Activated naive CD4-positive, alpha-beta T cell treated with anti-CD3 and anti-CD28 coated beads, Interleukin-2, amount 50 U/mL, for 24 hours (primary cell): ENCODE measurements around the gene SDC1.
"Not testable (repeated sequence)": the region's sequence is repeated elsewhere in the genome, so short reads cannot be mapped to it uniquely, and the experiment has no call there.

Experiments used
- H3K27ac Mint-ChIP-seq: one replicate; pipeline ENCODE4 v1.8.0; 2021; ENCODE audit warnings: mild to moderate bottlenecking, mixed read lengths
- H3K27me3 Mint-ChIP-seq: one replicate; pipeline ENCODE4 v1.8.0; 2021; ENCODE audit warnings: mixed read lengths
- H3K36me3 Mint-ChIP-seq: one replicate; pipeline ENCODE4 v1.8.0; 2021; ENCODE audit warnings: mixed read lengths
- H3K4me1 Mint-ChIP-seq: one replicate; pipeline ENCODE4 v1.8.0; 2021; ENCODE audit warnings: mixed read lengths
- H3K4me3 Mint-ChIP-seq: one replicate; pipeline ENCODE4 v1.8.0; 2021; ENCODE audit warnings: mild to moderate bottlenecking, mixed read lengths
- H3K9me3 Mint-ChIP-seq: one replicate; pipeline ENCODE4 v1.8.0; 2021; ENCODE audit warnings: mixed read lengths

SDC1 gene

GRCh38 chr2:20234597-20234996 lies 9.7 kb upstream of the SDC1 start:
- H3K27ac Mint-ChIP-seq, H3K4me1 Mint-ChIP-seq, H3K36me3 Mint-ChIP-seq, H3K9me3 Mint-ChIP-seq, H3K4me3 Mint-ChIP-seq: not testable (repeated sequence)
- peaks cover 15% of the 10 kb centered on the region for H3K27me3 Mint-ChIP-seq

- peaks cover 3% of the 10 kb centered on the region for H3K9me3 Mint-ChIP-seq
- peaks cover 11% of the 10 kb centered on the region for H3K27me3 Mint-ChIP-seq
- H3K27ac Mint-ChIP-seq = no peak overlapping the region
Measured at GRCh38 chr2:20232837-20233207, 7.9 kb upstream of the SDC1 start.

GRCh38 chr2:20231598-20232026 lies 6.7 kb upstream of the SDC1 start:
- Mint-ChIP-seq H3K4me3 (no peak overlapping the region), H3K4me1 (no peaks in the 10 kb centered on the region), H3K27ac (no peak overlapping the region), H3K9me3 (no peaks in the 10 kb centered on the region), H3K27me3 (peaks cover 15% of the 10 kb centered on the region), H3K36me3 (no peaks in the 10 kb centered on the region)

More at GRCh38 chr2:20232837-20233207, 7.9 kb upstream of the SDC1 start:
- H3K36me3 Mint-ChIP-seq = no peaks in the 10 kb centered on the region
- no peaks in the 10 kb centered on the region for H3K4me1 Mint-ChIP-seq
- no peak overlapping the region for H3K4me3 Mint-ChIP-seq

- no peaks in the 10 kb centered on the region for H3K9me3 Mint-ChIP-seq
Measured at GRCh38 chr2:20231159-20231558, 6.2 kb upstream of the SDC1 start.

GRCh38 chr2:20230114-20230425 lies 5.1 kb upstream of the SDC1 start:
- peaks cover 18% of the 10 kb centered on the region for H3K27me3 Mint-ChIP-seq
- no peaks in the 10 kb centered on the region for H3K4me1 Mint-ChIP-seq
- no peaks in the 10 kb centered on the region for H3K9me3 Mint-ChIP-seq
- H3K27ac Mint-ChIP-seq = no peak overlapping the region
- no peak overlapping the region for H3K4me3 Mint-ChIP-seq
- H3K36me3 Mint-ChIP-seq = no peaks in the 10 kb centered on the region

More at GRCh38 chr2:20231159-20231558, 6.2 kb upstream of the SDC1 start:
- Mint-ChIP-seq H3K27ac (no peak overlapping the region), H3K36me3 (no peaks in the 10 kb centered on the region), H3K27me3 (peaks cover 15% of the 10 kb centered on the region), H3K4me1 (no peaks in the 10 kb centered on the region), H3K4me3 (no peak overlapping the region)

- no peaks in the 10 kb centered on the region for H3K9me3 Mint-ChIP-seq
- H3K4me3 Mint-ChIP-seq = no peak overlapping the region
- no peaks in the 10 kb centered on the region for H3K36me3 Mint-ChIP-seq
- H3K27ac Mint-ChIP-seq = no peak overlapping the region
- no peaks in the 10 kb centered on the region for H3K4me1 Mint-ChIP-seq
- peaks cover 16% of the 10 kb centered on the region for H3K27me3 Mint-ChIP-seq
Measured at GRCh38 chr2:20229322-20230113, 4.6 kb upstream of the SDC1 start.

GRCh38 chr2:20227894-20228505 lies 3.1 kb upstream of the SDC1 start:
- Mint-ChIP-seq H3K4me3 (no peak overlapping the region), H3K36me3 (no peaks in the 10 kb centered on the region), H3K27me3 (peaks cover 16% of the 10 kb centered on the region), H3K4me1 (no peaks in the 10 kb centered on the region), H3K9me3 (no peaks in the 10 kb centered on the region), H3K27ac (no peak overlapping the region)

- no peaks in the 10 kb centered on the region for H3K9me3 Mint-ChIP-seq
- H3K27ac Mint-ChIP-seq = no peak overlapping the region
- H3K36me3 Mint-ChIP-seq = no peaks in the 10 kb centered on the region
- H3K27me3 Mint-ChIP-seq = peaks cover 21% of the 10 kb centered on the region
- no peaks in the 10 kb centered on the region for H3K4me1 Mint-ChIP-seq
- no peak overlapping the region for H3K4me3 Mint-ChIP-seq
Measured at GRCh38 chr2:20226152-20226545, 1.2 kb upstream of the SDC1 start.

- Mint-ChIP-seq H3K27me3 (peaks cover 17% of the 10 kb centered on the region), H3K27ac (no peak overlapping the region), H3K36me3 (no peaks in the 10 kb centered on the region), H3K9me3 (no peaks in the 10 kb centered on the region), H3K4me1 (no peaks in the 10 kb centered on the region), H3K4me3 (peak overlapping the region; percentile 52)
Measured at GRCh38 chr2:20225294-20226151, 593 bp upstream of the SDC1 start.

GRCh38 chr2:20224164-20224715 lies 690 bp downstream of the SDC1 start:
- Mint-ChIP-seq H3K27ac (no peak overlapping the region), H3K4me1 (no peaks in the 10 kb centered on the region), H3K9me3 (no peaks in the 10 kb centered on the region), H3K27me3 (peaks cover 20% of the 10 kb centered on the region), H3K36me3 (no peaks in the 10 kb centered on the region), H3K4me3 (no peak overlapping the region)

- Mint-ChIP-seq H3K9me3 (no peaks in the 10 kb centered on the region), H3K4me3 (no peak overlapping the region), H3K36me3 (no peaks in the 10 kb centered on the region), H3K27me3 (peaks cover 20% of the 10 kb centered on the region), H3K4me1 (no peaks in the 10 kb centered on the region), H3K27ac (no peak overlapping the region)
Measured at GRCh38 chr2:20223407-20224163, 1.3 kb downstream of the SDC1 start.

GRCh38 chr2:20222769-20223406 lies 2.0 kb downstream of the SDC1 start:
- H3K27ac Mint-ChIP-seq = no peak overlapping the region
- no peak overlapping the region for H3K4me3 Mint-ChIP-seq
- no peaks in the 10 kb centered on the region for H3K36me3 Mint-ChIP-seq
- H3K27me3 Mint-ChIP-seq = peaks cover 21% of the 10 kb centered on the region
- no peaks in the 10 kb centered on the region for H3K4me1 Mint-ChIP-seq
- H3K9me3 Mint-ChIP-seq = no peaks in the 10 kb centered on the region

- H3K36me3 Mint-ChIP-seq = no peaks in the 10 kb centered on the region
- no peak overlapping the region for H3K4me3 Mint-ChIP-seq
- H3K9me3 Mint-ChIP-seq = no peaks in the 10 kb centered on the region
- no peak overlapping the region for H3K27ac Mint-ChIP-seq
- peaks cover 14% of the 10 kb centered on the region for H3K27me3 Mint-ChIP-seq
- H3K4me1 Mint-ChIP-seq = no peaks in the 10 kb centered on the region
Measured at GRCh38 chr2:20222014-20222768, 2.7 kb downstream of the SDC1 start.

GRCh38 chr2:20221555-20221973 lies 3.4 kb downstream of the SDC1 start:
- Mint-ChIP-seq H3K4me1 (no peaks in the 10 kb centered on the region), H3K4me3 (no peak overlapping the region), H3K9me3 (no peaks in the 10 kb centered on the region), H3K27ac (no peak overlapping the region), H3K27me3 (peaks cover 14% of the 10 kb centered on the region), H3K36me3 (no peaks in the 10 kb centered on the region)
